Mucosa of rectum (tissue), 2 donors: Measurements from ENCODE around the gene TRAF5.
"Not testable (repeated sequence)": the region's sequence is repeated elsewhere in the genome, so short reads cannot be mapped to it uniquely, and the experiment has no call there.

Source experiments
- H3K27ac ChIP-seq, 2 donors: one replicate each; pipeline ENCODE4 v1.7.0; 2013; ENCODE audit warnings: inconsistent platforms in 2 of 2, low read depth in 2 of 2, low read length in 2 of 2
- H3K27me3 ChIP-seq, 2 donors: one replicate each; pipeline ENCODE4 v1.7.0; 2013; ENCODE audit warnings: low read length in 2 of 2; ENCODE audit not compliant: control insufficient read depth in 2 of 2, insufficient read depth in 2 of 2
- H3K36me3 ChIP-seq, 2 donors: one replicate each; pipeline ENCODE4 v1.7.0; 2013; ENCODE audit warnings: low read length in 2 of 2; ENCODE audit not compliant: control insufficient read depth in 2 of 2, insufficient read depth in 2 of 2
- H3K4me1 ChIP-seq, 2 donors: one replicate each; pipeline ENCODE4 v1.7.0; 2013; ENCODE audit warnings: low read length in 2 of 2, mild to moderate bottlenecking in 1 of 2; ENCODE audit not compliant: control insufficient read depth in 2 of 2, insufficient read depth in 2 of 2
- H3K4me3 ChIP-seq, 2 donors: one replicate each; pipeline ENCODE4 v1.7.0; 2013; ENCODE audit warnings: low read length in 2 of 2
- H3K9ac ChIP-seq, 2 donors: one replicate each; pipeline ENCODE4 v1.7.0; 2013; ENCODE audit warnings: low read length in 2 of 2, low read depth in 1 of 2, mild to moderate bottlenecking in 1 of 2
- H3K9me3 ChIP-seq, 2 donors: one replicate each; pipeline ENCODE4 v1.7.0; 2013; ENCODE audit warnings: low read length in 2 of 2; ENCODE audit not compliant: control insufficient read depth in 2 of 2
- donor health status: healthy.
- donor health status: Normal muscosa, but diverticular disease.

The TRAF5 gene

GRCh38 chr1:211343607-211344006 is 17.0 kb downstream of the TRAF5 start:
- Histone ChIP-seq H3K36me3 (peaks cover 0 to 3% of the 10 kb centered on the region in 2 donors), H3K4me1 (peaks cover 19 to 31% of the 10 kb centered on the region in 2 donors), H3K9ac (no peak overlapping the region), H3K4me3 (no peak overlapping the region), H3K27ac (no peak overlapping the region), H3K27me3 (no peaks in the 10 kb centered on the region), H3K9me3 (no peaks in the 10 kb centered on the region)

GRCh38 chr1:211344152-211344618 is 17.6 kb downstream of the TRAF5 start:
- H3K9ac ChIP-seq = no peak overlapping the region
- peak overlapping the region; percentile 11 to 32 for H3K27ac ChIP-seq
- H3K4me1 ChIP-seq = peaks cover 14 to 27% of the 10 kb centered on the region in 2 donors

GRCh38 chr1:211345719-211346118 is 19.1 kb downstream of the TRAF5 start:
- Histone ChIP-seq H3K4me3 (no peak overlapping the region), H3K9me3 (no peaks in the 10 kb centered on the region), H3K27ac (no peak overlapping the region), H3K9ac (no peak overlapping the region), H3K36me3 (peaks cover 0 to 3% of the 10 kb centered on the region in 2 donors), H3K4me1 (peaks cover 2 to 21% of the 10 kb centered on the region in 2 donors), H3K27me3 (no peaks in the 10 kb centered on the region)

More at GRCh38 chr1:211344152-211344618, 17.6 kb downstream of the TRAF5 start:
- peaks cover 0 to 3% of the 10 kb centered on the region in 2 donors for H3K36me3 ChIP-seq
- no peaks in the 10 kb centered on the region for H3K9me3 ChIP-seq
- no peaks in the 10 kb centered on the region for H3K27me3 ChIP-seq
- no peak overlapping the region for H3K4me3 ChIP-seq

- no peaks in the 10 kb centered on the region for H3K9me3 ChIP-seq
- H3K4me3 ChIP-seq = no peak overlapping the region
- H3K36me3 ChIP-seq = peaks cover 0 to 3% of the 10 kb centered on the region in 2 donors
- H3K27me3 ChIP-seq = no peaks in the 10 kb centered on the region
- peaks cover 0 to 9% of the 10 kb centered on the region in 2 donors for H3K4me1 ChIP-seq
- no peak overlapping the region for H3K9ac ChIP-seq
- H3K27ac ChIP-seq = no peak overlapping the region
Observed at GRCh38 chr1:211347077-211347844, 20.6 kb downstream of the TRAF5 start.

- no peak overlapping the region for H3K4me3 ChIP-seq
- no peaks in the 10 kb centered on the region for H3K9me3 ChIP-seq
- H3K27me3 ChIP-seq = no peaks in the 10 kb centered on the region
- H3K4me1 ChIP-seq = peaks cover 4 to 13% of the 10 kb centered on the region in 2 donors
- H3K9ac ChIP-seq = no peak overlapping the region
- H3K36me3 ChIP-seq = peaks cover 0 to 3% of the 10 kb centered on the region in 2 donors
- H3K27ac ChIP-seq = no peak overlapping the region
Observed at GRCh38 chr1:211348547-211348946, 21.9 kb downstream of the TRAF5 start.

GRCh38 chr1:211349741-211350140 is 23.1 kb downstream of the TRAF5 start:
- Histone ChIP-seq H3K9me3 (no peaks in the 10 kb centered on the region), H3K4me3 (no peak overlapping the region), H3K27ac (peak overlapping the region in 1 of 2 donors; percentile 46), H3K36me3 (peaks cover 0 to 3% of the 10 kb centered on the region in 2 donors), H3K4me1 (peaks cover 5 to 8% of the 10 kb centered on the region in 2 donors), H3K9ac (peak overlapping the region in 1 of 2 donors; percentile 45), H3K27me3 (no peaks in the 10 kb centered on the region)

- H3K36me3 ChIP-seq = peaks cover 9 to 12% of the 10 kb centered on the region in 2 donors
- not testable (repeated sequence) for H3K9me3 ChIP-seq, H3K4me3 ChIP-seq, H3K27ac ChIP-seq, H3K9ac ChIP-seq, H3K27me3 ChIP-seq, H3K4me1 ChIP-seq
Observed at GRCh38 chr1:211352055-211352454, 25.4 kb downstream of the TRAF5 start.

GRCh38 chr1:211352465-211352864 is 25.8 kb downstream of the TRAF5 start:
- Histone ChIP-seq H3K9me3 (no peaks in the 10 kb centered on the region), H3K27me3 (no peaks in the 10 kb centered on the region), H3K4me1 (peaks cover 5 to 8% of the 10 kb centered on the region in 2 donors), H3K36me3 (peaks cover 12 to 13% of the 10 kb centered on the region in 2 donors), H3K9ac (no peak overlapping the region), H3K4me3 (no peak overlapping the region), H3K27ac (no peak overlapping the region)

- no peak overlapping the region for H3K9ac ChIP-seq
- H3K36me3 ChIP-seq = peaks cover 12 to 15% of the 10 kb centered on the region in 2 donors
- H3K27me3 ChIP-seq = no peaks in the 10 kb centered on the region
- H3K27ac ChIP-seq = no peak overlapping the region
- peaks cover 5 to 8% of the 10 kb centered on the region in 2 donors for H3K4me1 ChIP-seq
- no peak overlapping the region for H3K4me3 ChIP-seq
- H3K9me3 ChIP-seq = no peaks in the 10 kb centered on the region
Observed at GRCh38 chr1:211352985-211353515, 26.4 kb downstream of the TRAF5 start.

- no peaks in the 10 kb centered on the region for H3K27me3 ChIP-seq
- no peak overlapping the region for H3K27ac ChIP-seq
- no peak overlapping the region for H3K9ac ChIP-seq
- no peaks in the 10 kb centered on the region for H3K9me3 ChIP-seq
- H3K4me3 ChIP-seq = no peak overlapping the region
- peaks cover 5 to 8% of the 10 kb centered on the region in 2 donors for H3K4me1 ChIP-seq
- H3K36me3 ChIP-seq = peaks cover 12 to 15% of the 10 kb centered on the region in 2 donors
Observed at GRCh38 chr1:211353562-211354212, 27.1 kb downstream of the TRAF5 start.
